ENCODE measurements around the gene DNER.

DNA sequence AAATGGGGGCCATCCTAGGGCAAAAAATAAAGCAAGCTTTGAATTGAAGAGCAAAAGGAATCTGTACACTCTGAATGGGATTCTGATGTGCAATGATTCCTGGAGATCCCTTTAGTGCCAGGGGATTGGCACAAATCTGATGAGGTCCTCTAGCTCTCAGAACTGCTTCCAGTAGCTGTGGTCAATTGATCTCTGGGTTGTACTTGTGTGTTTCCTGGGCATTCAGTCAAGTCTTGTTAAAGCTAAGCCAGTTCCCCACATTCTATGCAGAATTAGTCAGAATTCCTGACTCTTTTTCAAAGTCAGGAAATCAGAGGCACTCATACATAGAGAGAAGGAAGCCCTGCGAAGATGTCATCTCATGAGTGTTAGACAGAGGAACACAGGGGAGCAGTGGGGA, 161.3 kb downstream of the DNER start:
- TF ChIP-seq FOS (IDR thresholded peaks at IDR 0.05; ENCODE audit: low read depth, low read length) (no peak), POLR2A (IDR thresholded peaks at IDR 0.05; ENCODE audit: low read depth, low read length) (no peak), RFX5 (IDR thresholded peaks at IDR 0.05; ENCODE audit: low read depth, low read length) (no peak), CEBPB (IDR thresholded peaks at IDR 0.05; ENCODE audit: low read depth, low read length) (no peak), SMC3 (IDR thresholded peaks at IDR 0.05; ENCODE audit: low read depth, low read length) (no peak), MAZ (IDR thresholded peaks at IDR 0.05; ENCODE audit: borderline replicate concordance, low read depth, low read length) (no peak), CHD1 (IDR thresholded peaks at IDR 0.05; ENCODE audit: low read depth, low read length) (no peak), USF2 (IDR thresholded peaks at IDR 0.05; ENCODE audit: low read depth, low read length) (no peak), RCOR1 (IDR thresholded peaks at IDR 0.05; ENCODE audit: insufficient replicate concordance, low read length) (no peak), MXI1 (IDR thresholded peaks at IDR 0.05; ENCODE audit: borderline replicate concordance, low read depth, low read length) (no peak), NFE2L2 (IDR thresholded peaks at IDR 0.05; ENCODE audit: low read depth, low read length) (no peak), RAD21 (IDR thresholded peaks at IDR 0.05; ENCODE audit: low read length) (no peak)
- TF ChIP-seq, protein P1, sequence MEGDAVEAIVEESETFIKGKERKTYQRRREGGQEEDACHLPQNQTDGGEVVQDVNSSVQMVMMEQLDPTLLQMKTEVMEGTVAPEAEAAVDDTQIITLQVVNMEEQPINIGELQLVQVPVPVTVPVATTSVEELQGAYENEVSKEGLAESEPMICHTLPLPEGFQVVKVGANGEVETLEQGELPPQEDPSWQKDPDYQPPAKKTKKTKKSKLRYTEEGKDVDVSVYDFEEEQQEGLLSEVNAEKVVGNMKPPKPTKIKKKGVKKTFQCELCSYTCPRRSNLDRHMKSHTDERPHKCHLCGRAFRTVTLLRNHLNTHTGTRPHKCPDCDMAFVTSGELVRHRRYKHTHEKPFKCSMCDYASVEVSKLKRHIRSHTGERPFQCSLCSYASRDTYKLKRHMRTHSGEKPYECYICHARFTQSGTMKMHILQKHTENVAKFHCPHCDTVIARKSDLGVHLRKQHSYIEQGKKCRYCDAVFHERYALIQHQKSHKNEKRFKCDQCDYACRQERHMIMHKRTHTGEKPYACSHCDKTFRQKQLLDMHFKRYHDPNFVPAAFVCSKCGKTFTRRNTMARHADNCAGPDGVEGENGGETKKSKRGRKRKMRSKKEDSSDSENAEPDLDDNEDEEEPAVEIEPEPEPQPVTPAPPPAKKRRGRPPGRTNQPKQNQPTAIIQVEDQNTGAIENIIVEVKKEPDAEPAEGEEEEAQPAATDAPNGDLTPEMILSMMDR (conservative IDR thresholded peaks at IDR 0.05; ENCODE audit: low read depth, low read length) = no peak

Data from IMR-90 (cell line).